HEK293 (cell line): Measurements from ENCODE around the gene UTP11.

ENCODE experiments used
- ZBTB20 ChIP-seq: fragments of 450-650 bp; formaldehyde crosslinking; IDR thresholded peaks from 2 replicates; pipeline ENCODE4 v1.5.1; 2016; ENCODE audit warnings: missing biosample characterization, missing genetic modification characterization
- ZBTB21 ChIP-seq: fragments of 450-650 bp; formaldehyde crosslinking; IDR thresholded peaks from 2 replicates; pipeline ENCODE4 v1.5.1; 2017; ENCODE audit warnings: missing biosample characterization, missing genetic modification characterization
- ZFP37 ChIP-seq: fragments of 450-650 bp; formaldehyde crosslinking; IDR thresholded peaks from 2 replicates; pipeline ENCODE4 v1.5.1; 2016; ENCODE audit warnings: missing biosample characterization, missing genetic modification characterization
- ZNF138 ChIP-seq: fragments of 450-650 bp; formaldehyde crosslinking; IDR thresholded peaks from 2 replicates; pipeline ENCODE4 v1.5.1; 2016; ENCODE audit warnings: missing biosample characterization, missing genetic modification characterization, borderline replicate concordance
- ZNF324 ChIP-seq: fragments of 450-650 bp; formaldehyde crosslinking; IDR thresholded peaks from 2 replicates; pipeline ENCODE4 v1.5.1; 2016; ENCODE audit warnings: missing biosample characterization, missing genetic modification characterization
- ZNF423 ChIP-seq: fragments of 450-650 bp; formaldehyde crosslinking; IDR thresholded peaks from 2 replicates; pipeline ENCODE4 v1.5.1; 2016; ENCODE audit warnings: missing biosample characterization, missing genetic modification characterization
- TF ChIP-seq, protein P1 (sequence below): fragments of 450-650 bp; formaldehyde crosslinking; IDR thresholded peaks from 2 replicates; pipeline ENCODE4 v1.5.1; 2016; ENCODE audit warnings: missing biosample characterization, missing genetic modification characterization
- TF ChIP-seq, protein P2 (sequence below): fragments of 450-650 bp; formaldehyde crosslinking; IDR thresholded peaks from 2 replicates; pipeline ENCODE4 v1.5.0; 2017; ENCODE audit warnings: missing biosample characterization, missing genetic modification characterization, borderline replicate concordance
- TF ChIP-seq, protein P3 (sequence below): fragments of 450-650 bp; formaldehyde crosslinking; IDR thresholded peaks from 2 replicates; pipeline ENCODE4 v1.5.1; 2016; ENCODE audit warnings: missing biosample characterization, missing genetic modification characterization
- TF ChIP-seq, protein P4 (sequence below): fragments of 450-650 bp; formaldehyde crosslinking; IDR thresholded peaks from 2 replicates; pipeline ENCODE4 v1.5.1; 2016; ENCODE audit warnings: missing biosample characterization, missing genetic modification characterization

DNA sequence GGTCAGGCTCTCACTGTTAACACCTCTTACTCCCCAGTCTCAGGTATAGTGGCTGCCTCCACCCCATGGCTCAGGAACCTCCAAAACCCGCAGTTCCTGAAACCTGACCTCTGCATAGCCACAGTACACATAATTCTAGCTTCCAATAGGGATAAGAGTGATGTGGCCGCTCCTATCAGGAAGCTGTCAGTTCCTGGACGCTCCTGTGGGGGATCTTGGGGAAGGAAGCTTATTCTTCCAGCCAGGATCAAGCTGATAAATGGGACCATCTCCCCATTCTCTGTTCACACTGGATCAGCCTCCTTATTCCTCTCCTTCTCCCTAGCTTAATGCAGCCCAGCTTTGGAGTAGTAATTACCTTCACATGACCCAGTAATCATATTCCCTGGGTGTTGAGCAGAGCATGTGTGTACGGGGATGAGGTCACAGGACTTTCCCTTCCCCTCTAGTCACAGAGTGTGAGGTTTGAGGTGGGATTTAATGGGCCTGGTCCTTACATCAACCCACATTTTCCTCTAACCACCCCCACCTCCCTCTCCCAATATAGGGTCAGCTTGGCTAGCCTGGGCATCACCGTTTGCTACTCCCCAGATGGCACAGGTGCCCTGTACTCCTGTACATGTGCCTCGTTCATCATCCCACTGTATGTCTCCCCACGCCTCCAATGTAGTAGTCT is 41.0 kb downstream of the UTP11 start:
- TF ChIP-seq ZFP37 (tag by site-specific recombination) (no peak), ZBTB21 (no peak), ZNF423 (no peak), ZNF138 (tag by site-specific recombination) (no peak), ZNF324 (tag by site-specific recombination) (no peak), ZBTB20 (tag by site-specific recombination) (no peak)
- TF ChIP-seq, protein P1, sequence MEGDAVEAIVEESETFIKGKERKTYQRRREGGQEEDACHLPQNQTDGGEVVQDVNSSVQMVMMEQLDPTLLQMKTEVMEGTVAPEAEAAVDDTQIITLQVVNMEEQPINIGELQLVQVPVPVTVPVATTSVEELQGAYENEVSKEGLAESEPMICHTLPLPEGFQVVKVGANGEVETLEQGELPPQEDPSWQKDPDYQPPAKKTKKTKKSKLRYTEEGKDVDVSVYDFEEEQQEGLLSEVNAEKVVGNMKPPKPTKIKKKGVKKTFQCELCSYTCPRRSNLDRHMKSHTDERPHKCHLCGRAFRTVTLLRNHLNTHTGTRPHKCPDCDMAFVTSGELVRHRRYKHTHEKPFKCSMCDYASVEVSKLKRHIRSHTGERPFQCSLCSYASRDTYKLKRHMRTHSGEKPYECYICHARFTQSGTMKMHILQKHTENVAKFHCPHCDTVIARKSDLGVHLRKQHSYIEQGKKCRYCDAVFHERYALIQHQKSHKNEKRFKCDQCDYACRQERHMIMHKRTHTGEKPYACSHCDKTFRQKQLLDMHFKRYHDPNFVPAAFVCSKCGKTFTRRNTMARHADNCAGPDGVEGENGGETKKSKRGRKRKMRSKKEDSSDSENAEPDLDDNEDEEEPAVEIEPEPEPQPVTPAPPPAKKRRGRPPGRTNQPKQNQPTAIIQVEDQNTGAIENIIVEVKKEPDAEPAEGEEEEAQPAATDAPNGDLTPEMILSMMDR = no peak
- TF ChIP-seq, protein P2, sequence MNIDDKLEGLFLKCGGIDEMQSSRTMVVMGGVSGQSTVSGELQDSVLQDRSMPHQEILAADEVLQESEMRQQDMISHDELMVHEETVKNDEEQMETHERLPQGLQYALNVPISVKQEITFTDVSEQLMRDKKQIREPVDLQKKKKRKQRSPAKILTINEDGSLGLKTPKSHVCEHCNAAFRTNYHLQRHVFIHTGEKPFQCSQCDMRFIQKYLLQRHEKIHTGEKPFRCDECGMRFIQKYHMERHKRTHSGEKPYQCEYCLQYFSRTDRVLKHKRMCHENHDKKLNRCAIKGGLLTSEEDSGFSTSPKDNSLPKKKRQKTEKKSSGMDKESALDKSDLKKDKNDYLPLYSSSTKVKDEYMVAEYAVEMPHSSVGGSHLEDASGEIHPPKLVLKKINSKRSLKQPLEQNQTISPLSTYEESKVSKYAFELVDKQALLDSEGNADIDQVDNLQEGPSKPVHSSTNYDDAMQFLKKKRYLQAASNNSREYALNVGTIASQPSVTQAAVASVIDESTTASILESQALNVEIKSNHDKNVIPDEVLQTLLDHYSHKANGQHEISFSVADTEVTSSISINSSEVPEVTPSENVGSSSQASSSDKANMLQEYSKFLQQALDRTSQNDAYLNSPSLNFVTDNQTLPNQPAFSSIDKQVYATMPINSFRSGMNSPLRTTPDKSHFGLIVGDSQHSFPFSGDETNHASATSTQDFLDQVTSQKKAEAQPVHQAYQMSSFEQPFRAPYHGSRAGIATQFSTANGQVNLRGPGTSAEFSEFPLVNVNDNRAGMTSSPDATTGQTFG = no peak
- TF ChIP-seq, protein P3, sequence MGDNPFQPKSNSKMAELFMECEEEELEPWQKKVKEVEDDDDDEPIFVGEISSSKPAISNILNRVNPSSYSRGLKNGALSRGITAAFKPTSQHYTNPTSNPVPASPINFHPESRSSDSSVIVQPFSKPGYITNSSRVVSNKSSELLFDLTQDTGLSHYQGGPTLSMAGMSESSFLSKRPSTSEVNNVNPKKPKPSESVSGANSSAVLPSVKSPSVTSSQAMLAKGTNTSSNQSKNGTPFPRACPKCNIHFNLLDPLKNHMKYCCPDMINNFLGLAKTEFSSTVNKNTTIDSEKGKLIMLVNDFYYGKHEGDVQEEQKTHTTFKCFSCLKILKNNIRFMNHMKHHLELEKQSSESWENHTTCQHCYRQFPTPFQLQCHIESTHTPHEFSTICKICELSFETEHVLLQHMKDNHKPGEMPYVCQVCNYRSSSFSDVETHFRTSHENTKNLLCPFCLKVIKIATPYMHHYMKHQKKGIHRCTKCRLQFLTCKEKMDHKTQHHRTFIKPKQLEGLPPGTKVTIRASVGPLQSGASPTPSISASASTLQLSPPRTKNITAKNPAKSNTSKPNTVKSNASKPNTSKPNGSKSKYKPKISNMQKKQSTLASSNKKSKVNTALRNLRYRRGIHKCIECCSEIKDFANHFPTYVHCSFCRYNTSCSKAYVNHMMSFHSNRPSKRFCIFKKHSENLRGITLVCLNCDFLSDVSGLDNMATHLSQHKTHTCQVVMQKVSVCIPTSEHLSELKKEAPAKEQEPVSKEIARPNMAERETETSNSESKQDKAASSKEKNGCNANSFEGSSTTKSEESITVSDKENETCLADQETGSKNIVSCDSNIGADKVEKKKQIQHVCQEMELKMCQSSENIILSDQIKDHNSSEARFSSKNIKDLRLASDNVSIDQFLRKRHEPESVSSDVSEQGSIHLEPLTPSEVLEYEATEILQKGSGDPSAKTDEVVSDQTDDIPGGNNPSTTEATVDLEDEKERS = no peak
- TF ChIP-seq, protein P4, sequence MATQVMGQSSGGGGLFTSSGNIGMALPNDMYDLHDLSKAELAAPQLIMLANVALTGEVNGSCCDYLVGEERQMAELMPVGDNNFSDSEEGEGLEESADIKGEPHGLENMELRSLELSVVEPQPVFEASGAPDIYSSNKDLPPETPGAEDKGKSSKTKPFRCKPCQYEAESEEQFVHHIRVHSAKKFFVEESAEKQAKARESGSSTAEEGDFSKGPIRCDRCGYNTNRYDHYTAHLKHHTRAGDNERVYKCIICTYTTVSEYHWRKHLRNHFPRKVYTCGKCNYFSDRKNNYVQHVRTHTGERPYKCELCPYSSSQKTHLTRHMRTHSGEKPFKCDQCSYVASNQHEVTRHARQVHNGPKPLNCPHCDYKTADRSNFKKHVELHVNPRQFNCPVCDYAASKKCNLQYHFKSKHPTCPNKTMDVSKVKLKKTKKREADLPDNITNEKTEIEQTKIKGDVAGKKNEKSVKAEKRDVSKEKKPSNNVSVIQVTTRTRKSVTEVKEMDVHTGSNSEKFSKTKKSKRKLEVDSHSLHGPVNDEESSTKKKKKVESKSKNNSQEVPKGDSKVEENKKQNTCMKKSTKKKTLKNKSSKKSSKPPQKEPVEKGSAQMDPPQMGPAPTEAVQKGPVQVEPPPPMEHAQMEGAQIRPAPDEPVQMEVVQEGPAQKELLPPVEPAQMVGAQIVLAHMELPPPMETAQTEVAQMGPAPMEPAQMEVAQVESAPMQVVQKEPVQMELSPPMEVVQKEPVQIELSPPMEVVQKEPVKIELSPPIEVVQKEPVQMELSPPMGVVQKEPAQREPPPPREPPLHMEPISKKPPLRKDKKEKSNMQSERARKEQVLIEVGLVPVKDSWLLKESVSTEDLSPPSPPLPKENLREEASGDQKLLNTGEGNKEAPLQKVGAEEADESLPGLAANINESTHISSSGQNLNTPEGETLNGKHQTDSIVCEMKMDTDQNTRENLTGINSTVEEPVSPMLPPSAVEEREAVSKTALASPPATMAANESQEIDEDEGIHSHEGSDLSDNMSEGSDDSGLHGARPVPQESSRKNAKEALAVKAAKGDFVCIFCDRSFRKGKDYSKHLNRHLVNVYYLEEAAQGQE (tag by site-specific recombination) = no peak
